IMR-90 (cell line): ENCODE measurements around the gene SULT1B1. TPM values are rescaled to one million over a fixed set of nuclear protein-coding genes. Genes with fewer than 3 reads are reported as not detected.

Source experiments
- ATAC-seq: fragments of 200-7000 bp; cut with Tn5 transposase; 2 replicates; pipeline ENCODE4 v1.9.1; 2020; ENCODE audit warnings: low read depth, mild to moderate bottlenecking, moderate library complexity
- BruUV-seq: library from RNA; stranded (reverse); fragments of 400-500 nt; replicated peaks from 2 replicates; lab custom pipeline; 2021; lab: Mats Ljungman, UMichigan
- CTCF ChIA-PET: fragments of 300-600 bp; formaldehyde crosslinking; extraction: SDS; loops from one replicate; lab custom pipeline; 2021; ENCODE audit warnings: antibody characterized with exemption; lab: Yijun Ruan, JAX
- POLR2A ChIA-PET: fragments of 300-600 bp; sonication (Branson Sonifier 250); formaldehyde crosslinking; loops from one replicate; lab custom pipeline; 2022; ENCODE audit warnings: antibody characterized with exemption; ENCODE audit not compliant: unreplicated experiment; lab: Charles Lee
- DNase-seq: peaks from one replicate; pipeline ENCODE4 v3.0.0; 2013
- H2AFZ ChIP-seq: replicated peaks from 2 replicates; pipeline ENCODE3; 2013; ENCODE audit warnings: low read length, mild to moderate bottlenecking; ENCODE audit not compliant: poor library complexity
- H2AK5ac ChIP-seq: 2 replicates; pipeline ENCODE4 v1.6.1; 2013; ENCODE audit warnings: low read depth, low read length, inconsistent platforms
- H2AK9ac ChIP-seq: replicated peaks from 2 replicates; pipeline ENCODE3; 2013; ENCODE audit warnings: mild to moderate bottlenecking, low read depth, low read length, moderate library complexity; ENCODE audit not compliant: poor library complexity
- H2BK120ac ChIP-seq: 2 replicates; pipeline ENCODE4 v1.6.1; 2013; ENCODE audit warnings: low read depth, low read length, inconsistent platforms
- H2BK15ac ChIP-seq: 3 replicates; pipeline ENCODE4 v1.6.1; 2013; ENCODE audit warnings: low read depth, low read length, inconsistent platforms
- H2BK20ac ChIP-seq: 2 replicates; pipeline ENCODE4 v1.6.1; 2013; ENCODE audit warnings: low read depth, mild to moderate bottlenecking, inconsistent platforms, low read length, moderate library complexity
- H2BK5ac ChIP-seq: 2 replicates; pipeline ENCODE4 v1.6.1; 2013; ENCODE audit warnings: mild to moderate bottlenecking, low read depth, low read length, inconsistent platforms; ENCODE audit not compliant: poor library complexity, severe bottlenecking
- H3K14ac ChIP-seq: replicated peaks from 2 replicates; pipeline ENCODE4 v1.6.1; 2013; ENCODE audit warnings: low read depth, low read length, inconsistent platforms
- H3K18ac ChIP-seq: 2 replicates; pipeline ENCODE4 v1.6.1; 2013; ENCODE audit warnings: low read depth, low read length, control low read depth
- H3K23ac ChIP-seq: 2 replicates; pipeline ENCODE4 v1.6.1; 2013; ENCODE audit warnings: low read depth, low read length, inconsistent platforms
- H3K27ac ChIP-seq: 2 replicates; pipeline ENCODE4 v1.5.1; 2013; ENCODE audit warnings: mild to moderate bottlenecking, control low read depth, low read length; ENCODE audit not compliant: insufficient read depth
- H3K27me3 ChIP-seq: 2 replicates; pipeline ENCODE4 v1.6.1; 2013; ENCODE audit warnings: low read length; ENCODE audit not compliant: control insufficient read depth, insufficient read depth
- H3K36me3 ChIP-seq: 2 replicates; pipeline ENCODE4 v1.6.1; 2013; ENCODE audit warnings: low read length, mixed read lengths; ENCODE audit not compliant: control insufficient read depth, insufficient read depth
- H3K4ac ChIP-seq: 2 replicates; pipeline ENCODE4 v1.6.1; 2013; ENCODE audit warnings: low read depth, low read length, inconsistent platforms
- H3K4me1 ChIP-seq: 2 replicates; pipeline ENCODE4 v1.6.1; 2013; ENCODE audit warnings: low read length, mixed read lengths; ENCODE audit not compliant: control insufficient read depth, insufficient read depth
- H3K4me2 ChIP-seq: 2 replicates; pipeline ENCODE4 v1.6.1; 2013; ENCODE audit warnings: low read depth, mild to moderate bottlenecking, control low read depth, low read length, moderate library complexity
- H3K4me3 ChIP-seq: 2 replicates; pipeline ENCODE4 v1.5.1; 2013; ENCODE audit warnings: low read depth, mild to moderate bottlenecking, control low read depth, low read length, moderate library complexity; ENCODE audit not compliant: insufficient read depth
- H3K56ac ChIP-seq: 2 replicates; pipeline ENCODE4 v1.6.1; 2013; ENCODE audit warnings: low read length, inconsistent platforms; ENCODE audit not compliant: insufficient read depth; ENCODE audit errors: extremely low read depth
- H3K79me1 ChIP-seq, 2 experiments: 2 replicates each; pipeline ENCODE4 v1.6.1; 2013; ENCODE audit warnings: low read length in 2 of 2, inconsistent platforms in 1 of 2, low read depth in 1 of 2
- H3K9ac ChIP-seq: 2 replicates; pipeline ENCODE4 v1.6.1; 2013; ENCODE audit warnings: low read depth, low read length, control low read depth
- H3K9me1 ChIP-seq: 2 replicates; pipeline ENCODE4 v1.6.1; 2013; ENCODE audit warnings: low read length, inconsistent platforms; ENCODE audit not compliant: insufficient read depth
- H3K9me3 ChIP-seq: 2 replicates; pipeline ENCODE4 v1.6.1; 2013; ENCODE audit warnings: low read length; ENCODE audit not compliant: control insufficient read depth, insufficient read depth
- H4K20me1 ChIP-seq: 2 replicates; pipeline ENCODE4 v1.6.1; 2013; ENCODE audit warnings: low read length, inconsistent platforms; ENCODE audit not compliant: insufficient read depth
- H4K5ac ChIP-seq: 2 replicates; pipeline ENCODE4 v1.6.1; 2013; ENCODE audit warnings: mild to moderate bottlenecking, low read depth, low read length, control low read depth
- H4K8ac ChIP-seq, 2 experiments: 2 replicates each; pipeline ENCODE4 v1.6.1; 2013; ENCODE audit warnings: low read depth in 2 of 2, low read length in 2 of 2, control low read depth in 1 of 2, inconsistent platforms in 1 of 2
- H4K91ac ChIP-seq: 2 replicates; pipeline ENCODE4 v1.6.1; 2013; ENCODE audit warnings: low read depth, low read length, inconsistent platforms; ENCODE audit not compliant: insufficient read depth
- CEBPB ChIP-seq: IDR thresholded peaks from 2 replicates; pipeline ENCODE4 v1.6.1; 2012; ENCODE audit warnings: low read depth, low read length, improper control_type of control experiment
- CTCF ChIP-seq: conservative IDR thresholded peaks from 2 replicates; pipeline ENCODE4 v1.5.1; 2012; ENCODE audit warnings: mild to moderate bottlenecking, low read depth, low read length, improper control_type of control experiment
- MXI1 ChIP-seq: IDR thresholded peaks from 2 replicates; pipeline ENCODE4 v1.6.1; 2012; ENCODE audit warnings: low read depth, mild to moderate bottlenecking, low read length, moderate library complexity, borderline replicate concordance
- NFE2L2 ChIP-seq: fragments of 150-350 bp; IDR thresholded peaks from 2 replicates; pipeline ENCODE4 v1.6.1; 2016; ENCODE audit warnings: low read depth, mild to moderate bottlenecking, low read length
- RCOR1 ChIP-seq: IDR thresholded peaks from 2 replicates; pipeline ENCODE4 v1.6.1; 2012; ENCODE audit warnings: mild to moderate bottlenecking, low read length, improper control_type of control experiment; ENCODE audit not compliant: insufficient replicate concordance
- RFX5 ChIP-seq: IDR thresholded peaks from 2 replicates; pipeline ENCODE4 v1.8.0; 2012; ENCODE audit warnings: low read depth, mild to moderate bottlenecking, low read length, moderate library complexity
- WGBS, 2 experiments: methylation state at CpG; one replicate each; pipeline versions ENCODE4 v1.1.5 to v1.1.7; 2013; ENCODE audit warnings: missing lambda C conversion rate in 2 of 2; ENCODE audit not compliant: insufficient read length in 1 of 2; ENCODE audit errors: extremely low coverage in 2 of 2; 5-methylcytosine and 5-hydroxymethylcytosine counted together
- dilution Hi-C: fragments of 300-500 bp; cut with HindIII; formaldehyde crosslinking; loops from one replicate; pipeline ENCODE4 v1.14.3; 2018; ENCODE audit warnings: low sequenced_read_pairs; ENCODE audit not compliant: unreplicated experiment
- in situ Hi-C: fragments of 300-500 bp; cut with MboI; formaldehyde crosslinking; loops from 3 replicates; pipeline ENCODE4 v1.14.3; 2019; ENCODE audit warnings: low sequenced_read_pairs, inconsistent platforms, mixed read lengths
- intact Hi-C: fragments of 100-400 bp; cut with micrococcal nuclease; formaldehyde crosslinking; loops from 2 replicates; pipeline ENCODE4 v1.10.0; 2022
- polyA plus RNA-seq, 3 experiments: library from polyadenylated mRNA; depleted of rRNA; stranded (reverse); fragments of >200 nt; gene quantifications; 2 replicates each; pipeline ENCODE4 v1.2.3, GENCODE V29; 2012; ENCODE audit warnings: low replicate concordance in 1 of 3
- total RNA-seq: library from RNA; depleted of rRNA; stranded (reverse); fragments of >200 nt; gene quantifications from 2 replicates; pipeline ENCODE4 v1.2.3, GENCODE V29; 2012

The SULT1B1 gene
- total and polyA plus RNA-seq, 2 of the 4 experiments (the other 2 are of a cell fraction), result 0.05 to 0.18 TPM

- Histone ChIP-seq H2AK5ac (no peak overlapping the region), H2AFZ (no peak overlapping the region), H4K91ac (no peak overlapping the region), H4K5ac (no peak overlapping the region), H2AK9ac (no peak overlapping the region), H3K4me2 (no peak overlapping the region), H3K4ac (no peak overlapping the region), H3K18ac (no peak overlapping the region), H2BK5ac (no peak overlapping the region), H2BK15ac (no peak overlapping the region), H3K27me3 (no peaks in the 10 kb centered on the region), H3K27ac (no peak overlapping the region), H3K79me1 (no peaks in the 10 kb centered on the region), H3K9ac (no peak overlapping the region), H4K8ac (no peak overlapping the region), H2BK20ac (no peak overlapping the region), H3K56ac (no peak overlapping the region), H3K4me3 (no peak overlapping the region), H3K14ac (no peak overlapping the region), H3K36me3 (no peaks in the 10 kb centered on the region), H2BK120ac (no peak overlapping the region), H3K23ac (no peak overlapping the region), H3K9me3 (no peaks in the 10 kb centered on the region; the same call in 1 of the 2 replicates), H4K20me1 (no peaks in the 10 kb centered on the region; the same call in 1 of the 2 replicates), H3K4me1 (no peaks in the 10 kb centered on the region), H3K9me1 (no peaks in the 10 kb centered on the region)
- POLR2A ChIA-PET, result no interaction called here
- intact Hi-C loops (no loop called here), dilution Hi-C loops (no loop called here), in situ Hi-C loops (no loop called here)
- CTCF ChIA-PET, result no interaction called here
- no TSS peak for BruUV-seq
- ATAC-seq (no peak), DNase-seq (no peak)
- WGBS, 2 experiments, result 90% methylated on average over 5 of the region's 13 CpGs; no CpG with 5 or more reads in 1 of the 2 experiments
- TF ChIP-seq NFE2L2 (no peak), CTCF (no peak), RCOR1 (no peak), MXI1 (no peak), RFX5 (no peak), CEBPB (no peak)
These were observed 16.8 kb downstream of the SULT1B1 start for GRCh38 chr4:69743476-69744156.
